CD4-positive, alpha-beta memory T cell (primary cell): Measurements from ENCODE around the gene CPEB1. TPM values are rescaled to one million over a fixed set of nuclear protein-coding genes. Genes with fewer than 3 reads are reported as not detected.

ENCODE experiments used
- CTCF ChIA-PET: fragments of 350-600 bp; sonication (Branson Sonifier 250); formaldehyde crosslinking; loops from one replicate; lab custom pipeline; 2021; ENCODE audit warnings: inconsistent platforms; ENCODE audit not compliant: partially characterized antibody; lab: Charles Lee
- POLR2A ChIA-PET: fragments of 350-600 bp; sonication (Branson Sonifier 250); formaldehyde crosslinking; loops from one replicate; lab custom pipeline; 2021; ENCODE audit not compliant: partially characterized antibody; lab: Charles Lee
- DNase-seq, 5 donors: peaks; one replicate each; pipeline versions ENCODE4 v3.0.0 to v3.0.0-alpha.2; 2020 to 2022; ENCODE audit warnings: mixed read lengths in 1 of 5
- H3K27ac ChIP-seq: one replicate; pipeline ENCODE4 v1.7.0; 2013; ENCODE audit warnings: low read depth, low read length
- H3K27me3 ChIP-seq: 2 replicates; pipeline ENCODE4 v1.7.0; 2013; ENCODE audit warnings: mild to moderate bottlenecking, low read length, moderate library complexity; ENCODE audit not compliant: insufficient read depth
- H3K36me3 ChIP-seq: 2 replicates; pipeline ENCODE4 v1.7.0; 2013; ENCODE audit warnings: mild to moderate bottlenecking, low read length, moderate library complexity; ENCODE audit not compliant: insufficient read depth
- H3K4me1 ChIP-seq: 2 replicates; pipeline ENCODE4 v1.7.0; 2013; ENCODE audit warnings: mild to moderate bottlenecking, low read length, moderate library complexity; ENCODE audit not compliant: insufficient read depth
- H3K4me3 ChIP-seq, 2 donors: one replicate each; pipeline ENCODE4 v1.7.0; 2013; ENCODE audit warnings: low read length in 2 of 2, mild to moderate bottlenecking in 1 of 2
- H3K9me3 ChIP-seq, 2 donors: one replicate each; pipeline ENCODE4 v1.7.0; 2013; ENCODE audit warnings: low read length in 2 of 2, control low read depth in 1 of 2; ENCODE audit not compliant: control insufficient read depth in 1 of 2
- H3K27ac Mint-ChIP-seq, 7 donors: one replicate each; pipeline ENCODE4 v1.8.0; 2020 to 2021; ENCODE audit warnings: mixed read lengths in 7 of 7, mild to moderate bottlenecking in 6 of 7, inconsistent platforms in 3 of 7, moderate library complexity in 3 of 7
- H3K27me3 Mint-ChIP-seq, 2 donors: one replicate each; pipeline ENCODE4 v1.8.0; 2020 to 2021; ENCODE audit warnings: mixed read lengths in 2 of 2
- H3K36me3 Mint-ChIP-seq, 2 donors: one replicate each; pipeline ENCODE4 v1.8.0; 2020 to 2021; ENCODE audit warnings: mixed read lengths in 2 of 2, inconsistent platforms in 1 of 2, mild to moderate bottlenecking in 1 of 2
- H3K4me1 Mint-ChIP-seq, 4 donors: one replicate each; pipeline ENCODE4 v1.8.0; 2020 to 2021; ENCODE audit warnings: mixed read lengths in 4 of 4, mild to moderate bottlenecking in 1 of 4
- H3K4me3 Mint-ChIP-seq, 8 donors: one replicate each; pipeline ENCODE4 v1.8.0; 2020 to 2021; ENCODE audit warnings: mixed read lengths in 8 of 8, mild to moderate bottlenecking in 7 of 8, moderate library complexity in 6 of 8, inconsistent platforms in 3 of 8
- H3K9me3 Mint-ChIP-seq, 8 donors: one replicate each; pipeline ENCODE4 v1.8.0; 2020 to 2021; ENCODE audit warnings: mixed read lengths in 8 of 8, mild to moderate bottlenecking in 5 of 8, inconsistent platforms in 3 of 8, moderate library complexity in 1 of 8
- intact Hi-C: fragments of 100-400 bp; cut with micrococcal nuclease; formaldehyde crosslinking; loops from one replicate; pipeline ENCODE4 v1.15.1; 2023
- polyA plus RNA-seq, 2 donors: library from polyadenylated mRNA; unstranded; fragments of 300-500 nt; fragmentation: Illumina TruSeq; gene quantifications; one replicate each; pipeline ENCODE4 v1.2.3, GENCODE V29; 2021
- total RNA-seq, 2 experiments: library from RNA; stranded (reverse); gene quantifications; one replicate each; pipeline ENCODE4 v1.2.3, GENCODE V29; 2021

The CPEB1 gene
- total and polyA plus RNA-seq, 4 experiments from 2014 or later: 0.17 to 0.55 (median 0.38) TPM

- no peak overlapping the region for H3K27ac ChIP-seq
- H3K27me3 ChIP-seq: no peaks in the 10 kb centered on the region
- peaks cover 0 to 4% (median 0%) of the 10 kb centered on the region in 8 donors for H3K9me3 Mint-ChIP-seq
- DNase-seq: no peak
- ChIA-PET CTCF (no interaction called here), POLR2A (no interaction called here)
- intact Hi-C loops: no loop called here
- no peak overlapping the region for H3K4me3 Mint-ChIP-seq
- no peaks in the 10 kb centered on the region for H3K4me1 ChIP-seq
- H3K27ac Mint-ChIP-seq: no peak overlapping the region
- no peaks in the 10 kb centered on the region for H3K36me3 Mint-ChIP-seq
- no peaks in the 10 kb centered on the region for H3K9me3 ChIP-seq
- H3K36me3 ChIP-seq: no peaks in the 10 kb centered on the region
- H3K4me3 ChIP-seq: no peak overlapping the region
- H3K4me1 Mint-ChIP-seq: no peaks in the 10 kb centered on the region
- H3K27me3 Mint-ChIP-seq: peaks cover 22 to 36% of the 10 kb centered on the region in 2 donors
Measured at GRCh38 chr15:82662641-82663040, 15.5 kb upstream of the CPEB1 start.

DNA sequence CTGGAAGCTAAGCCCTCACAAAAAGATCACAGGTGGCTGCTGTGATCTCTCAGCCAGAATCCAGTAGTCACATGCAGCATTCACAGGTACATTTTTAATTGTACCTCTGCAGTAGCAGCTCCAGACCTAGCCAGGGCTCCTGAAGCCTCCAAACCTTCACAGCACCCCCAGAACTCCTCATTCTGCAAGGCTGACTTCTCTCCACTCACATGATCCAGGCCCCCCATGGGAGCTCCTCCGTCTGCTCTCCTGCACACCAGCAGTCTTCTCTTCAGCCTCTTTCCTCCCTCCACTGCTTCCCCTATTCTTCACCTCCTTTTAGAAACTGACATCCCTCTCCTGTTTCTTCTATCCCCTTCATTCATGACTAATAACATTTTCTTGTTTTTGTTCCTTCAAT is 13.2 kb upstream of the CPEB1 start:
- ChIA-PET POLR2A (no interaction called here), CTCF (no interaction called here)
- no peak overlapping the region for H3K27ac Mint-ChIP-seq
- no peaks in the 10 kb centered on the region for H3K4me1 Mint-ChIP-seq
- H3K4me3 ChIP-seq: no peak overlapping the region
- H3K36me3 Mint-ChIP-seq: no peaks in the 10 kb centered on the region
- H3K4me3 Mint-ChIP-seq: no peak overlapping the region
- intact Hi-C loops: no loop called here
- no peak for DNase-seq
- no peaks in the 10 kb centered on the region for H3K36me3 ChIP-seq
- H3K27me3 Mint-ChIP-seq: peaks cover 25 to 26% of the 10 kb centered on the region in 2 donors
- H3K27me3 ChIP-seq: no peaks in the 10 kb centered on the region
- no peaks in the 10 kb centered on the region for H3K9me3 ChIP-seq
- no peaks in the 10 kb centered on the region for H3K4me1 ChIP-seq
- H3K9me3 Mint-ChIP-seq: peaks cover 0 to 4% (median 0%) of the 10 kb centered on the region in 8 donors
- H3K27ac ChIP-seq: no peak overlapping the region

GRCh38 chr15:82656641-82657266 is 9.6 kb upstream of the CPEB1 start:
- CTCF ChIA-PET: no interaction called here
- Histone ChIP-seq H3K4me3 (no peak overlapping the region), H3K27me3 (no peaks in the 10 kb centered on the region), H3K9me3 (no peaks in the 10 kb centered on the region), H3K27ac (no peak overlapping the region), H3K36me3 (no peaks in the 10 kb centered on the region), H3K4me1 (no peaks in the 10 kb centered on the region)
- Mint-ChIP-seq H3K4me1 (no peaks in the 10 kb centered on the region), H3K4me3 (no peak overlapping the region), H3K27me3 (peaks cover 26 to 30% of the 10 kb centered on the region in 2 donors), H3K27ac (no peak overlapping the region), H3K9me3 (peaks cover 0 to 1% (median 0%) of the 10 kb centered on the region in 8 donors), H3K36me3 (no peaks in the 10 kb centered on the region)
- intact Hi-C loops: no loop called here
- POLR2A ChIA-PET: no interaction called here
- no peak for DNase-seq

GRCh38 chr15:82655606-82656005 is 8.4 kb upstream of the CPEB1 start:
- no peaks in the 10 kb centered on the region for H3K4me1 ChIP-seq
- CTCF ChIA-PET: no interaction called here
- H3K9me3 Mint-ChIP-seq: peaks cover 0 to 1% (median 0%) of the 10 kb centered on the region in 8 donors
- no peak for DNase-seq
- H3K36me3 ChIP-seq: no peaks in the 10 kb centered on the region
- H3K27ac Mint-ChIP-seq: peak overlapping the region in 1 of 7 donors; percentile 30
- POLR2A ChIA-PET: no interaction called here
- no peak overlapping the region for H3K4me3 Mint-ChIP-seq
- no peaks in the 10 kb centered on the region for H3K27me3 ChIP-seq
- H3K27ac ChIP-seq: no peak overlapping the region
- no peaks in the 10 kb centered on the region for H3K9me3 ChIP-seq
- H3K36me3 Mint-ChIP-seq: no peaks in the 10 kb centered on the region
- H3K27me3 Mint-ChIP-seq: peaks cover 21 to 26% of the 10 kb centered on the region in 2 donors
- no peaks in the 10 kb centered on the region for H3K4me1 Mint-ChIP-seq
- intact Hi-C loops: no loop called here
- no peak overlapping the region for H3K4me3 ChIP-seq

DNA sequence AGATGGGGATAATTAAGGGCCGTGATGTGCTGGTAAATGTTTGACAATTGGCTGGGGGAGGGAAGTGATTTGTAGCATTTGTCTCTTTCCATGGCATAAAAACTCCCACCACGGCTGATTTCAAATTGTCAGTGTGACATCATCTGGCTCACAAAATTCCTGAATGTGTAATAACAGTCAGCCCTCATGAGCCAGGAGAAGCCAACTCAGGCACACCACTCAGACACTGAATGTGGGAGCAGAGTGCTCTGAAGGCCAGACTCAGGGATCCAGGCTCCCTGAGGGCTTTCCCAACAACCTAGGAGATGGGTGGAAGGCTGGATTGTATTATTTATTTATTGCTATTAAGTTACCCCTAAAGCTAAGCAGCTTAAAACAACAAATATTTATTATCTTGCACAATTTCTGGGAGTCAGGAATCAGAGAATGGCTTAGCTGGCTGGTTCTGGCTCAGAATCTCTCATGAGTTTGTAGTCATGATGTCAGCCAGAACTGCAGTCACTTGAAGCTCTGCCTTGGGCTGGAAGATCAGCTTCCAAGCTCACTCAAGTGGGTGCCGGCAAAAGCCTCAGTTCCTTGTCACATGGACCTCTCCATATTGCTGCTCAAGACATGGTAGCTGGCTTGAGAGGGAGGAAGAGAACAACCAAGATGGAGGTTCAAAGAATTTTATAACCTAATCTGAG is 6.5 kb upstream of the CPEB1 start:
- Mint-ChIP-seq H3K36me3 (no peaks in the 10 kb centered on the region), H3K9me3 (no peaks in the 10 kb centered on the region), H3K4me1 (peaks cover 0 to 6% (median 4%) of the 10 kb centered on the region in 4 donors), H3K27me3 (peaks cover 22 to 24% of the 10 kb centered on the region in 2 donors), H3K27ac (no peak overlapping the region), H3K4me3 (no peak overlapping the region)
- H3K4me1 ChIP-seq: no peaks in the 10 kb centered on the region
- ChIA-PET CTCF (no interaction called here), POLR2A (no interaction called here)
- H3K36me3 ChIP-seq: no peaks in the 10 kb centered on the region
- no peaks in the 10 kb centered on the region for H3K27me3 ChIP-seq
- no peak for DNase-seq
- H3K27ac ChIP-seq: no peak overlapping the region
- no peaks in the 10 kb centered on the region for H3K9me3 ChIP-seq
- intact Hi-C loops: no loop called here
- no peak overlapping the region for H3K4me3 ChIP-seq

DNA sequence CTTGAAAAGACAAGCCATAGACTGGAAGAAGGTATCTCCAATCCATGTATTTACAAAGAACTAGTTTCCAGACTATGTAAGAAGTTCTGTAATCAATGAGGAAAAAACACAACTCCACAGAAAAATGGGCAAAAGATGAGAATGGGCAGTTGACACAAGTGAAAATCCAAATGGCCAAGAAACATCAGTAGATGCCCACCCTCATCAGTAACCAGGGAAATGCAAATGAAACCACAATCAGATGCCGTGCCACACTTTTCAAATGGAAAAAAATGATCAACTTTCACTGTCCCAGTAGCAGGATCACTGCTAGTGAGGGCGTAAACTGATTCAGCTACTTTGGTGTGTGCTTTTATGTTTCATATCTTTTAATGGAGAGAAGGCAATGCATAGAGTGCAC is 4.5 kb upstream of the CPEB1 start:
- ChIA-PET POLR2A (interaction anchor here (0.6 kb wide), 1 partner anchor 109 kb away, joined by 4 read pairs; no protein-coding TSS in a partner anchor), CTCF (no interaction called here)
- no peak overlapping the region for H3K4me3 ChIP-seq
- Mint-ChIP-seq H3K4me1 (peaks cover 1 to 10% (median 6%) of the 10 kb centered on the region in 4 donors), H3K4me3 (no peak overlapping the region), H3K9me3 (no peaks in the 10 kb centered on the region), H3K36me3 (no peaks in the 10 kb centered on the region), H3K27ac (no peak overlapping the region), H3K27me3 (peaks cover 28 to 31% of the 10 kb centered on the region in 2 donors)
- H3K27me3 ChIP-seq: peaks cover 4% of the 10 kb centered on the region
- intact Hi-C loops: no loop called here
- H3K36me3 ChIP-seq: no peaks in the 10 kb centered on the region
- H3K4me1 ChIP-seq: peaks cover 11% of the 10 kb centered on the region
- no peak overlapping the region for H3K27ac ChIP-seq
- H3K9me3 ChIP-seq: no peaks in the 10 kb centered on the region
- no peak for DNase-seq

DNA sequence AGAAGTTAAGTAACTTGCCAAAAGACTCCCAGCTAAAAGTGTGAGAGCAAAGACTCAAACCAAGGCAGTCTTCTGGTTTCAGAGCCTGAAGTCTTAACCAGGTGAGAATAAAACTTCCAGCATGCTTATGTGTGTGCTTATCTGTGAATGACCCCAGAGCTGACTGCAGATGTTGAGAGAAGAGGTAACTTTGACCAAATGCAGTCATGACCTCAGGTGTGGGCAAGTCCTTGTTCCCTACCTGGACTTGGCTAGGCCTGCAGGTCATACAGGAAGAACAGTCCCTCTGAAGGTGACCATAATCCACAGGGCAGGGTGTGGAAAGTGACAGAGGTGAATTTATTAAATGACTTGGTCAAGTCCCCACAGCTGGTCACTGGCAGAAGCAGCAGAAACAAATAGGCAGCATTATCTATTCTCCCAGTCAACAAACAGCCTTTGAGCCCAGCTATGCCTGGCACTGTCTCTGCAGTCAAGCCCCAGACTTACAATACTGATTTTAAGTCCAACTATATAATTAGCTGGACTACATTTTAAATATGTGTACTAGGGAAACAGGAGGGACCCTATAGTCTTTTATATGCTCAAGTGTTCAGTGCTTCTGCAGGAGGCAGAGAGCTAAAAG is 3.0 kb upstream of the CPEB1 start:
- DNase-seq: no peak
- Histone ChIP-seq H3K4me1 (peaks cover 17% of the 10 kb centered on the region), H3K36me3 (no peaks in the 10 kb centered on the region), H3K27ac (no peak overlapping the region), H3K4me3 (no peak overlapping the region), H3K9me3 (no peaks in the 10 kb centered on the region), H3K27me3 (peaks cover 12% of the 10 kb centered on the region)
- peaks cover 29 to 33% of the 10 kb centered on the region in 2 donors for H3K27me3 Mint-ChIP-seq
- H3K36me3 Mint-ChIP-seq: no peaks in the 10 kb centered on the region
- no peak overlapping the region for H3K4me3 Mint-ChIP-seq
- no peak overlapping the region for H3K27ac Mint-ChIP-seq
- H3K4me1 Mint-ChIP-seq: peaks cover 3 to 15% (median 9%) of the 10 kb centered on the region in 4 donors
- intact Hi-C loops: no loop called here
- POLR2A ChIA-PET: interaction anchor here (1.1 kb wide), 1 partner anchor 29 kb away, joined by 3 read pairs; no protein-coding TSS in a partner anchor
- H3K9me3 Mint-ChIP-seq: peaks cover 0 to 3% (median 0%) of the 10 kb centered on the region in 8 donors
- CTCF ChIA-PET: interaction anchor here (1.0 kb wide), 1 partner anchor 9 kb away, joined by 3 read pairs; no protein-coding TSS in a partner anchor
